ENCODE data around the gene PRELID1.
A peak's percentile ranks its signal among the peaks of the same experiment; 100 is the strongest.

PRELID1 gene

DNA sequence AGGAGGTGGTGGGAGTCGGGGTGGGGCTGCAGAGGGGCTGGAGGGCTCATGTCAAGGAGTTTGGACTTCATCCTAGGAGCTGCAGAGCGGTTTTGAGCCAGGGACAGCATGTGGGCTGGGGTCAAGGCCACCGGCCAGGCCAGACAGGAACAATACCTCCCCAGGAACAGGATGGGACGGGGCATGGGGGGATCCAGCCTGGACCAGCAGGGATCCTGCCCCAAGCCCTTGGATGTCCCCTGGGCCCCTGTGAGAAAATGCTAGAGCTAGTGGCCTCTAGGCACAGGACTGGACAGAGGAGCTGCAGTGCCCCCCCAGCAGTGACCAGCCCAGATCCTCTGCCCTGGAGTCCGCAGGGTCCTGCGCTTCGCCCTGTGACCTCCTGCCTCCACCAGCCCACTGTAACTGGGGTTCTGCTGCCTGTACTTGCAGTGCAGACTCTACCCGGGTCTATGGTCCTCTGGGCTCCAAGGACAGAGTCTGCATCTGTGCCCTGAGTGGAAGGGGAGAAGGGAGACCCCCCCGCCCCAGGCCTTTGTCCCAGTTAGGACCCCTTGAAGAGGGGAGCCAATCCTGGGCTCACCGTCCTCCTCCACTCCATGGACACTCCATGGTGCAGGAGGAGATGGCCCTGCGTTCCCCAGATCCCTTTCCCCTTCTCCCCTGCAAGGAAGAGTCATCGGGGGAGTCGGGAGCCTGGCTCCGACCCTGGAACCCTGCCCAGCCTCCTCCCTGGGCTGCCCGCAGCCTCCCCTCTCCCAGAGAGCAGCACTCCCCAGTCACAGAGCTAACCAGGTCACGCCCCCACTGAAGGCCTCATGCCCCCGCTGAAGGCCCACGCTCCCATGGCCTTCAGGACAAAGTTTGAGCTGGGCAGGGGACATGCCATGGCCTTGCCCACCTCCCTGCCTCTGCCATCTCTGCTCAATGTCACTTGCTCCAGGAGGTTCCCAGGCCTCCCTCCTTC, 11.1 kb downstream of the PRELID1 start:
- no peak for DNase-seq

- DNase-seq, result no peak
Measured at GRCh38 chr5:177315411-177315810, 11.8 kb downstream of the PRELID1 start.

- DNase-seq, result no peak
Measured at GRCh38 chr5:177316005-177316404, 12.4 kb downstream of the PRELID1 start.

GRCh38 chr5:177317959-177318377, 14.4 kb downstream of the PRELID1 start:
- peak; percentile 82 for DNase-seq

- no peak for DNase-seq
Measured at GRCh38 chr5:177319913-177320588, 16.5 kb downstream of the PRELID1 start.

- DNase-seq, result no peak
Measured at GRCh38 chr5:177320879-177321278, 17.3 kb downstream of the PRELID1 start.

DNA sequence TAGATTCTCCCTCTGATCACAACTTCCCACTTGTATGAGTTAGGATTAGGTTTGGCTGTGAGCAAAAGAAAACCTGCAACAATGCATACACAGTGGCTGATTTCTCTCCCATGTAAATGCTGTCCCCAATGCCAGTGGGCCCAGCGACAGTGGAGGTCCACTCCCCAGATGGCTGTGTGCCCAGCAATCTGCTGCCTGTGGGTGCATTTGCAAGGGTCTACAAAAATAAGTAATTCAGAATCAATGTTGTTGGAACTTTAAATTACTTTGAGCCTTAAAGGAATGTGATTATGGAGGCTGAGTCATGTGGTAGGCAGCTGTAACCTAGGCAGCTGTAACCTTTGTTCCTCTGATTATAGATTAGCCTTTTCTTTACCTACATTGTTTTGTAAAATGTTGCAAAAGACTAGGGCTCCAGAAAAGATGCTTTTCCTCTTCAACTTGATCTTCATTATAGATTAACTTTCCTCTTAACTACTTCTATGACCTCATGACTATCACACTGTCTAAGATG, 22.3 kb downstream of the PRELID1 start:
- no peak for DNase-seq

DNA sequence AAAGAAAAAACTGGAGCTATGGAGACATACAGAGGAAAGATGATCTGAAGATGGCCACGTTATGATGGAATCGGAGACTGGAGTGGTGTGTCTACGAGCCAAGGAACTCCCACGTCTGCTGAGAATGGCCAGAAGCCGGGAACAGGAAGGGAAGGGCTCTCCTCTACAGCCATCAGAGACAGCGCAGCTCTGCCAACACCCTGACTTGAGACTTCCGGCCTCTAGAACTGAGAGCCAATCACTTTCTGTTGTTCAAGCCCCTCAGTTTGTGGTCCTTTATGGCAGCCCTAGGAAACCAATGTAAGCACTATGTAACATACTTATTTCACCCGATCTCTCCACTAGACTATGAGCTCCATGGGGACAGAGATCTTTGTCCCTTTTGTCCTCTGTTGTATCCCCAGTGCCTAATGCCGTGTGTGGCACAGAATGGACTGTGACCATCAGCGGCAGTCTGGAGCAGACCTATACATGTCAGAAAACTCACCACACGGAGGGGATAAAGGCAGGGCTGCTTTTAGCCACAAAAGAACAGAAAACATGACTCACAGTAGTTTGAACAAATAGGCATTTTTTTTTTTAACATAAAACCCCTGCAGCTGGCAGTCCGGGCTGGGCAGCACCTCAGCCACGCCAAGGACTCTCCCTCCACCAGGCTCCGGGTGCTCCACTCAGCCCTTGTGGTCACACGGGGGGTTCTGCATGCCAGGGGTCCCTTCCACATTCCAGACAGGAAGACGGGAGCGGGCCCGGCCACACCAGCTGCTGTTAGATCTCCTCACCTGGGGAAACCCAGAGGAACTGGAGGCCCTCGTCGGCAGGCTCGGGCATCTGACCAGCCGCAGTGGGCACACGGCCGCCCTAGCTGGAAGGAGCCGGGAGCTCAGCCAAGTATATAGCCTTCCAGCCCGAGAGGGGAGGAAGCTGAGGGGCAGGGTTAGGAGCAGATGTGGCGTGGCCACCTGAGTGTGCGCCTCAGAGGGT, 24.2 kb downstream of the PRELID1 start:
- no peak for DNase-seq

DNA sequence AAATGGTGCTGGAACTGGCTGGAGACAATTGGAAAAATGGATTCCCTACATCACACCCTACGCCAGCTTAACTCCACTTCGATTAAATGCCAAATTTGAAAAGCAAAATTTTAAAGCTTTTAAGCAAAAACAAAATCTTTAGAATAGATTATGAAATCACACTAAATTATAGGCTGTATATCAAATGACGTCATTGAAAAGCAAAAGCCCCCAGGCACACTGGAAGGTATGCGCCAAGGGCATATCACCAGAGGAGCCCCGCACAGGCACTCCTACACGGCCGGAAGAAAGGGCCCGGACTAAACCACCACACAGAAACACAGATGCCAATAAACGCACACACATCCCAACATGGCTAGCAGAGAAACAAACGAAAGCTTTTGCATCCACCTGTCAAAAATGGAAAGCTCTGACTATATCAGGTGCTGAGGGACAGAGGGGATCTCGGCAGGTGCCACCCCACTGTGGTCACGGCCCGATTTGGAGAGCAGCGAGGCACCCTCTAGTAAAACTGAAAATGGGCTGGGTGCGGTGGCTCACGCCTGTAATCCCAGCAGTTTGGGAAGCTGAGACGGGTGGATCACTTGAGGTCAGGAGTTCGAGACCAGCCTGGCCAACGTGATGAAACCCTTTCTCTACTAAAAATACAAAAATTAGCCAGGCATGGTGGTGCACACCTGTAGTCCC, 25.1 kb downstream of the PRELID1 start:
- DNase-seq, result no peak

GRCh38 chr5:177329883-177330282, 26.3 kb downstream of the PRELID1 start:
- no peak for DNase-seq

- DNase-seq, result no peak
Measured at GRCh38 chr5:177330991-177331842, 27.6 kb downstream of the PRELID1 start.

DNA sequence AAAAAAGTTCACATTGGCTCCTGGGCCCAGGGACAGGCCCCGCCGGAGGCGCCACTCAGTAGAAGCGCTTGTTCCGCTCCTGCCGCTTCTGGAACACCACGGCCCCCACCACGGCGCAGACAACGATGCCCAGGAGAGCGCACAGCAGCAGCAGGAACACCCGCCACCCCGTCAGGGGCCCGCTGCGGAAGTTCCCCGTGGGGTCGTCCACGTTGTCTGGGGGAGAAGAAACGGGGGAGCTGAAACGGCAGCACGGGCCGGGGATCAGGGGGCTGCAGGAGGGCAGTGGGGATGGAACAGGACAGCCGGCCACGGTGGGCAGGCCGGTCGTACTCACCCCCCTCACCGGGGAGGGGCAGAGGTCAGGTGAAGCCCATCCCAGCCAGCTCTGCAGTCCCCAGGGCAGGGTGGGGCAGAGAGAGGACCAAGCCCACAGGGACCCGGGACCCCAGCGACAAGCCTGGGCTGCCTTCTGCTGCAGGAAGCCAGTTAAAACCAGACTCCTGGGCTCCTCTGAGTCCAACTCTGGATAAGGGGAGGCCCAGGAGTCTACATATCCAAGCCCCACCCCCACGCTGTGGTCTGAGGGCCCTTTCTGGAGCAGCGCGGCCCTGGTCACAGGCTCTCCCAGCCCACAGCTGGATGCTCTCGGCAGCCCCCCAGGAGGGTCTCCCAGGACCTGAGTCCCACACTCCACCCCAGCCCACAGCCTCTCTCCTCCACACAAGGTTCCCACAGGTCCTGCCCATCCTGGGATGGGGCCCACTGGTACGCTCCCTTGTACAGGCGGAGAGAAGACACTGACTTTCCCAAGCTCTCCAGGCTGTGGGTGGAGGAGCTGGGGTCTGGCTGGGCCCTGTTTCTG, 28.7 kb downstream of the PRELID1 start:
- no peak for DNase-seq

GRCh38 chr5:177332896-177333260, 29.3 kb downstream of the PRELID1 start:
- no peak for DNase-seq

- DNase-seq, result no peak
Measured at GRCh38 chr5:177333420-177334154, 30.0 kb downstream of the PRELID1 start.

- no peak for DNase-seq
Measured at GRCh38 chr5:177334155-177334551, 30.6 kb downstream of the PRELID1 start.

DNA sequence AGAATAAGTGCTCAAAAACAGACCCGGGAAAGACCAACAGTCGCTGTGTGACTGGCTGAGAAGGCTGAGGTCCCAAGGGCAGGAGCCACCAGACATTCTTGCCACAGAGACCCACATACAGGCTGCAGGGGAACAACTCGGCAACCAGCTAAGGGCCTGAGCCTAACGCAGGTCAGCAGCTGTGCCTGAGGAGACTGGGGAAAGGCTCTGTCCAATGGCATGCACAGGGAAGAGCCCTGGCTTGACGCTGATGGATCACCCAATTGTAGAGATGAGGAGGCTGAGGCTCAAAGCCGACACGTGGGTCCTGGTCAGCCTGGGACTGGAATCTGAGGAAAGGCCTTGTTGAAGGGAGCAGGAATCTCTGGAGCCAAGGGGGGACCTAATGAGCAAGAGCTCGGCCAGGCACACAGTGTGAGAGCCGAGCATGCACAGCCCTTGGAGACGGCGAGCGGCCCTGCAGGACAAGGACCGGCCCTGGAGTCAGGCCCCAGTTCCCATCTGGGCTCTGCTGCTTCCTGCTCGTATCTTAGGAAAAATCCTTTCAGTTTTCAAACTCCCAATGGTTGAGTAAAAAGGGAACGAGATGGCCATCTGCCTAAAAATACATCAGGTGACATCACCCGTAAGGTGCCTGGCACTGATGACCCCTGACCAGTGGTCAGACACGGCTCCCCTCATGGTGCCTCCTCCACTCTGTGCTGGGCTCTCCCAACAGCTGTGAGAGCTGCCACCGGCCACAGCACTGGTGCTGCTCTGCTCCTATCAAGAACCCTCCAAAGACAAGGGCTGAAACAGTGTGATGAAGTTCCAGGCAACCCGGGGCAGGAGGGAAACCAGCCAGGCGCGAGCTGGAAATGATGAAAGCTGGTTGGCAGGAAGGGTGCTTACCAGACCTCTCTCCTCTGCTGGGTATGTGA, 31.4 kb downstream of the PRELID1 start:
- DNase-seq, result no peak

DNA sequence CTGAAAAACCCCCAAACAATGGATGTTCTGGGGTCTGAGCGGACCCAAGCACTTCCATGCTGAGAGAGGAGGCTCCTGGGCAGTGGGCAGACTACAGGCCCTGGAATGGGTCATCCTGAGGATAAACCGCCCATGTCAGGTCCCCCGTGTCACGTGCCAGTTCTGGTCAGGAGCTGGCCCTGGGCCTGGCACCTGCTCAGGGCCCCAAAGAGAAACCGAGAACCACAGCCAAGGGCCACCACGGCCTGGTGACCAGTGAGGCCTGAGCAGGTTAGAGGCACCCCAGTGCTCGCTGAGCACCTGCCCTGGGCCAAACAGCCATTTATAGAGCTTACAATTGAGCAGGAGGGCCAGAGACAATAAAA, 32.1 kb downstream of the PRELID1 start:
- no peak for DNase-seq

- DNase-seq, result peak; percentile 83
Measured at GRCh38 chr5:177336112-177336511, 32.5 kb downstream of the PRELID1 start.
